Retina (tissue), 1 donor: ENCODE results near the gene THY1.
A peak's percentile ranks its signal among the peaks of the same experiment; 100 is the strongest.
"Not testable (repeated sequence)": the region's sequence is repeated elsewhere in the genome, so short reads cannot be mapped to it uniquely, and the experiment has no call there.

Source experiments
- DNase-seq: peaks from one replicate; pipeline ENCODE4 v3.0.0-alpha.2; 2016

THY1 gene

GRCh38 chr11:119445379-119445778 lies 22.4 kb upstream of the THY1 start:
- no peak for DNase-seq

GRCh38 chr11:119441898-119442243 lies 18.9 kb upstream of the THY1 start:
- no peak for DNase-seq

GRCh38 chr11:119438599-119438998 lies 15.6 kb upstream of the THY1 start:
- no peak for DNase-seq

- not testable (repeated sequence) for DNase-seq
Observed at GRCh38 chr11:119437521-119437920, 14.5 kb upstream of the THY1 start.

GRCh38 chr11:119436711-119437110 lies 13.7 kb upstream of the THY1 start:
- no peak for DNase-seq

GRCh38 chr11:119436093-119436492 lies 13.1 kb upstream of the THY1 start:
- no peak for DNase-seq

- DNase-seq, result no peak
Observed at GRCh38 chr11:119434591-119435330, 11.8 kb upstream of the THY1 start.

- DNase-seq, result no peak
Observed at GRCh38 chr11:119433358-119433725, 10.4 kb upstream of the THY1 start.

GRCh38 chr11:119432484-119433357 lies 9.7 kb upstream of the THY1 start:
- DNase-seq, result peak; percentile 52

- no peak for DNase-seq
Observed at GRCh38 chr11:119431523-119431922, 8.6 kb upstream of the THY1 start.

GRCh38 chr11:119427279-119427678 lies 4.3 kb upstream of the THY1 start:
- no peak for DNase-seq

GRCh38 chr11:119426142-119426541 lies 3.2 kb upstream of the THY1 start:
- DNase-seq, result no peak

GRCh38 chr11:119424775-119425174 lies 1.8 kb upstream of the THY1 start:
- no peak for DNase-seq

- no peak for DNase-seq
Observed at GRCh38 chr11:119424276-119424675, 1.3 kb upstream of the THY1 start.

- DNase-seq, result peak; percentile 47
Observed at GRCh38 chr11:119423509-119424254, 710 bp upstream of the THY1 start.

- peak; percentile 83 for DNase-seq
Observed at GRCh38 chr11:119421941-119422808, 797 bp downstream of the THY1 start.

GRCh38 chr11:119421351-119421750 lies 1.6 kb downstream of the THY1 start:
- no peak for DNase-seq

- DNase-seq, result no peak
Observed at GRCh38 chr11:119420631-119421030, 2.3 kb downstream of the THY1 start.

GRCh38 chr11:119419834-119420492 lies 3.0 kb downstream of the THY1 start:
- no peak for DNase-seq

- no peak for DNase-seq
Observed at GRCh38 chr11:119419246-119419645, 3.7 kb downstream of the THY1 start.

GRCh38 chr11:119418759-119419158 lies 4.2 kb downstream of the THY1 start:
- DNase-seq, result no peak
